Measurements from ENCODE around the gene CNDP2.

CNDP2 gene

GRCh38 chr18:74501386-74501785 lies 5.2 kb downstream of the CNDP2 start:
- DNase-seq: no peak

- DNase-seq: no peak
Measured at GRCh38 chr18:74503137-74503536, 7.0 kb downstream of the CNDP2 start.

GRCh38 chr18:74505776-74506175 lies 9.6 kb downstream of the CNDP2 start:
- no peak for DNase-seq

- no peak for DNase-seq
Measured at GRCh38 chr18:74506448-74507084, 10.4 kb downstream of the CNDP2 start.

- no peak for DNase-seq
Measured at GRCh38 chr18:74507097-74507881, 11.1 kb downstream of the CNDP2 start.

GRCh38 chr18:74507927-74508326 lies 11.8 kb downstream of the CNDP2 start:
- no peak for DNase-seq

GRCh38 chr18:74508366-74508765 lies 12.2 kb downstream of the CNDP2 start:
- no peak for DNase-seq

GRCh38 chr18:74508821-74509225 lies 12.7 kb downstream of the CNDP2 start:
- no peak for DNase-seq

- DNase-seq: no peak
Measured at GRCh38 chr18:74509856-74510769, 13.9 kb downstream of the CNDP2 start.

- DNase-seq: no peak
Measured at GRCh38 chr18:74510770-74511095, 14.6 kb downstream of the CNDP2 start.

GRCh38 chr18:74511823-74512222 lies 15.7 kb downstream of the CNDP2 start:
- DNase-seq: no peak

- DNase-seq: no peak
Measured at GRCh38 chr18:74512321-74513053, 16.3 kb downstream of the CNDP2 start.

- no peak for DNase-seq
Measured at GRCh38 chr18:74513149-74513882, 17.2 kb downstream of the CNDP2 start.

GRCh38 chr18:74513883-74514205 lies 17.7 kb downstream of the CNDP2 start:
- DNase-seq: no peak

GRCh38 chr18:74514860-74515495 lies 18.8 kb downstream of the CNDP2 start:
- no peak for DNase-seq

- DNase-seq: no peak
Measured at GRCh38 chr18:74515620-74516231, 19.6 kb downstream of the CNDP2 start.

- no peak for DNase-seq
Measured at GRCh38 chr18:74516271-74517235, 20.4 kb downstream of the CNDP2 start.

GRCh38 chr18:74517236-74517630 lies 21.1 kb downstream of the CNDP2 start:
- no peak for DNase-seq

GRCh38 chr18:74518456-74519295 lies 22.5 kb downstream of the CNDP2 start:
- DNase-seq: no peak

Data from activated naive CD4-positive, alpha-beta T cell treated with anti-CD3 and anti-CD28 coated beads, Interleukin-2, amount 50 U/mL, for 16 hours (primary cell).